ENCODE measurements around the gene GFPT2.

DNA sequence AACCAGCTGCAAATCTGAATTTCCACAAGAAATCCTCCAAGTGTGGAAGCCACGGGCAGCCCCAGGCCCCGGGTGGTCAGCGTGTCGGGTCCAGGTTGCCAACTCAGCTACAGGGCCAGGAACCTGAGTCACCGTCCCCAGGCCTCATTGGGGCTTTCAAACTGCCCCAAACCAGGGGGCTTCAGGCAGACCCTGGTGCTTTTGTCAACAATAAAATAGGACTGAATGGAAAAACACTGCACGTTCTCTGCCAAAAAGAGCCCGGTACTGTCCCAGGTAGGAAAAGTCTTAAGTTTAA is 24.0 kb downstream of the GFPT2 start:
- TF ChIP-seq, protein P1, sequence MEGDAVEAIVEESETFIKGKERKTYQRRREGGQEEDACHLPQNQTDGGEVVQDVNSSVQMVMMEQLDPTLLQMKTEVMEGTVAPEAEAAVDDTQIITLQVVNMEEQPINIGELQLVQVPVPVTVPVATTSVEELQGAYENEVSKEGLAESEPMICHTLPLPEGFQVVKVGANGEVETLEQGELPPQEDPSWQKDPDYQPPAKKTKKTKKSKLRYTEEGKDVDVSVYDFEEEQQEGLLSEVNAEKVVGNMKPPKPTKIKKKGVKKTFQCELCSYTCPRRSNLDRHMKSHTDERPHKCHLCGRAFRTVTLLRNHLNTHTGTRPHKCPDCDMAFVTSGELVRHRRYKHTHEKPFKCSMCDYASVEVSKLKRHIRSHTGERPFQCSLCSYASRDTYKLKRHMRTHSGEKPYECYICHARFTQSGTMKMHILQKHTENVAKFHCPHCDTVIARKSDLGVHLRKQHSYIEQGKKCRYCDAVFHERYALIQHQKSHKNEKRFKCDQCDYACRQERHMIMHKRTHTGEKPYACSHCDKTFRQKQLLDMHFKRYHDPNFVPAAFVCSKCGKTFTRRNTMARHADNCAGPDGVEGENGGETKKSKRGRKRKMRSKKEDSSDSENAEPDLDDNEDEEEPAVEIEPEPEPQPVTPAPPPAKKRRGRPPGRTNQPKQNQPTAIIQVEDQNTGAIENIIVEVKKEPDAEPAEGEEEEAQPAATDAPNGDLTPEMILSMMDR (IDR thresholded peaks at IDR 0.05): no peak
- TF ChIP-seq POLR2A (IDR thresholded peaks at IDR 0.05): no peak
